ENCODE measurements around the gene TFAP2D.

Gene TFAP2D

GRCh38 chr6:50818673-50819072 lies 105.3 kb downstream of the TFAP2D start, which contains the start of gene TFAP2B:
TSS of gene TFAP2B (plus strand) at chr6:50818871. CDS start at chr6:50818892, 21 bp downstream.
- DNase-seq (ENCODE audit: low read depth, low spot score) = no peak

GRCh38 chr6:50819466-50819903 lies 106.2 kb downstream of the TFAP2D start:
- DNase-seq (ENCODE audit: low read depth, low spot score) = no peak

GRCh38 chr6:50819904-50820868 lies 106.9 kb downstream of the TFAP2D start:
- no peak for DNase-seq (ENCODE audit: low read depth, low spot score)

GRCh38 chr6:50820869-50821264 lies 107.5 kb downstream of the TFAP2D start:
- DNase-seq (ENCODE audit: low read depth, low spot score) = no peak

GRCh38 chr6:50821441-50822077 lies 108.2 kb downstream of the TFAP2D start:
- no peak for DNase-seq (ENCODE audit: low read depth, low spot score)

- no peak for DNase-seq (ENCODE audit: low read depth, low spot score)
Observed at GRCh38 chr6:50822078-50822476, 108.8 kb downstream of the TFAP2D start.

All from iPS DF 19.7 (cell line).